Stimulated activated CD4-positive, alpha-beta T cell treated with anti-CD3 and anti-CD28 coated beads, Interleukin-1b, Interleukin-23, amount 100 ng/mL, for 24 hours (primary cell): ENCODE measurements around the gene MICAL2.

ENCODE experiments used
- DNase-seq, 4 experiments: peaks; one replicate each; pipeline ENCODE4 v3.0.0-alpha.2; 2020; ENCODE audit warnings: low read depth in 4 of 4, low spot score in 1 of 4

Gene MICAL2

DNA sequence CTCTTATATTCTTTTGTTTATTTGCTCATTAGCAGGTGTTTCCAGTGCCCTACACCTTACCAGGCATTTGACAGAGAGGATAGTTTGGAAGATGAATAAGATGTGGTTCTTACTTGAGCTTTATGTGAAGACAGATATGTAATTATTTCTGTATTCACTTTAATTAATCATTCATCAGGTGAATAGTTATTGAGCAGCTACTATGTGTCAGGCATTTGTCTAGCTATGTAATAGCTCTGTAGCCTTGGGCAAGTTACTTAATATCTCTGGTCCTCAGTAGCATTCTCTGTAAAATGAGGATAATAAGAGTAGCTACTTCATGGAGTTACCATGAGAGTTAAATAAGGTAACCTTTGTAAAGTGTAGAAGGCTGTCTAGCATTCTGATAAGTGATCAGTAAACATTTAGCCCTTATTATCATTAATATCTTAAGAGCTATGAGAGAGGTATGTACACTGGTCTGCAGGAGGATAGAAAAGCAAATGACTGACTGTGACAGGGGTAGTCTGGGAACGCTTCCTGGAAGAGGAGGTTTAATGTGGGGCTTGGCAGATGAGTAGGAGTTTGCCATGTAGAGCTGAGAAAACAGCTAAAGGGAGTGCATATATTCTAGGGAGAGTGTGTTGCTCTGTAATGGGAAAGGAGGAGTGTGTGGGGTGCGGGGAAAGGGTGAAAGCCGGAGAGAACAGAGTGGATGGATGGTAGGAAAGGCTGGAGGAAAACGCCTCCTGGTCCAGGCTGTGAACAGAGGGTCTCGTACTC is 56.1 kb downstream of the MICAL2 start:
- DNase-seq, result no peak

DNA sequence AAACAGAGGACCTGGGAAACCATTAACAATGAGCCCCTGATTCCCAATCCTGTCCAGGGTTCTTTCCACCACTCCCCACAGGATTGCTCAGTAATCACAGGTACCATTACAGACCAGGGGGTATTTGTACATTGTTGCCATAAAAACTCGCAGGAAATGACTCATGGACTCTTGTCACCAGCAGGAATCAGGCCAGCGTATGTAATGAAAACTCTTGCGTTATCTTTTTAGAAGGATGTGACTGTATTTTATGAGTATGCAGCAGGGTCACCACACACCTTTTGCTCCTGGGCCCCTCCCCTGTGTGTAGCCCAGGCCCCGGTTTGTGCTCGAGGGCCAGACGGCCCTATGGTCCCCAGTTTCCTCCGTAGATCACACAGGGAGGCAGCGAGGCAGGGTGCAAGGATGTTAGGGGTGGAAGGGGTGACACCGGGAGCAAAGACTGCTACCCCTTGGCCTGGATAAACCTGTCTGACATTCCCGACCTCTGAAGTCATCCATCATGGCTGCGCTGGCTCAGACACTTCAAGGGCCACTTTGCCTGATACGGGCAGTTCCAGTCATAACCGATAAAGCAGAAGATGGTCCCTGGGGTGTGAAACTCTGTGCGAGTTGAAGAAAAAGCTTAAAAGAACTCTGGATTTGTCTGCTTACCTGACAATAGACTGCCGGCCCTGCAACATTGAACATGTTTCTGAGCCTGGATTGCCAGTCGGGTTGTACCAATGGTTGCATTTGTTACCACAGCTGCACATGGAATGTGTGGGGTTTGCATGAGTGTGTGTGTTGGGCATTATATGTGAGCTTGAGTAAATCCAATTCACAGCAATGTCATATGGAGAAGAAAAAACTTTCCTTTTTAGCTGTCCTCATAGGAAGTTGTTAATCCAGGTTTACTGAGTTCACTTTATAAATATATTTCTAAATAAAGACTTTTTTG is 56.9 kb downstream of the MICAL2 start:
- no peak for DNase-seq

DNA sequence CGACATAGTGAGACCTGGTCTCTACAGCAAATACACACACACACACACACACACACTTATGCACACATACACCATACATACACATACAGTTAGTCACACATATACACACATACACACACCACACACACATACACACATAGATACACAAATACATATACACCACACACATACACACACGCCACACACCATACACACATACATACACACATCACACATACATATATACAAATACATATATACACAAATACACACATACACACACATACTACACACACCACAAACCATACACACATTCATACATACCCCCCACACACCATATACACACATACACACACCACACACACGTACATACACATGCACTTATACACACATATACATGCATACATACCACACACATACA is 57.7 kb downstream of the MICAL2 start:
- DNase-seq, result no peak

DNA sequence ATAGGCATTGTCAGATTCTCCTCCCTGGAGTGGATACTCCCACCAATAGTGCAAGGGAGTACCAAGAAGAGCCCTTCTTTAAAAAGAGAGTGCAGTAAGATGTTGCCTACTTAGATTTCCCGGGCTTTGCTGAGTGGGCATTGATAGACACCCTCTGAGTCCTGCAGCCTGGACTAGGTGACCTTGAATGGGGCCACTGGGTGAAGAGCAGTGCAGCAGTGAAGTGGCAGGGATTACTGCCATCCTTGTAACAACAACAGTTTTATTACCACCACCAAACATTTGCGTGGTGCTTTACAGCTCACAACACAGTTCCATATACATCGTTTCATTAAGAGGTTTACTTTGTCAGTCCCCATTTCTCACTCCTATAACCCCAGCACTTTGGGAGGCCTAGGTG is 59.4 kb downstream of the MICAL2 start:
- DNase-seq, result no peak

DNA sequence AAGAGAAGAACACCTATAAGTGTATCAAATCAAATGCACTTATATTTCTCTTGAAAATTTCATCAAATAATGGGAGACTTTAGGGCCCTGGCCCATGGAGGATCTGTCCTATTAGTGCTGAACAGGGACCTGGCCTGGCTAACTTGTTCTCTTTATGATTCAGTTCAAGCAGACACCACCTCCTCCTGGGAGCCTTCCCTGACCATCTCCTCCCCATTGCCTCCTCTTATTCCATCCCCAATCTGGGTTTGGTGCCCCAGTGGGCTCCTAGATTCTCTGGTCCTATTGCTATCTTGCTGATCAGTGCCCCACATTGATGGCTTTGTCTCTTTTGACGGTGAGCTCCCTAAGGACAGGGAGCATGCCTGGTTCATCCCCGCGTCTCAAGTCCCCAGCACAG is 60.1 kb downstream of the MICAL2 start:
- no peak for DNase-seq

DNA sequence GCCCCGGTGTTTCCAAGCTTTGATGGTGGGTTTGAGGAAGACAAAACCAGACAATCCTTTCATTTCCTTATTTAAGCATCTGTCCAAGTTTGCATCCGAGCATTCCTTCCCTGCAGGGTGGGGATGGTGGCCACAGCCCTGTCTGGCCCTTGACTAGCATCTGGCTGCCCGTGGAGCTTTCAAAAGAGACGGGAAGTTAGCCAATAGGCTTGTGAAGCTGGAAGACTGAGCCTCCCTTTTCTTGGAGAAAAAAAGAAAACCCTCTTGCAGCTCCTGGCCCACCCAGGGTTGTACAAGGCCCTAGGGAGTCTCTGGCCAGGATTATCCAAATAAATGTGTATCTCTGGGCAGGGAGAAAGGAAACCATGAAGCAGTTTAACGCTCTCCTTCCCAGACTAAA is 60.6 kb downstream of the MICAL2 start:
- no peak for DNase-seq

DNA sequence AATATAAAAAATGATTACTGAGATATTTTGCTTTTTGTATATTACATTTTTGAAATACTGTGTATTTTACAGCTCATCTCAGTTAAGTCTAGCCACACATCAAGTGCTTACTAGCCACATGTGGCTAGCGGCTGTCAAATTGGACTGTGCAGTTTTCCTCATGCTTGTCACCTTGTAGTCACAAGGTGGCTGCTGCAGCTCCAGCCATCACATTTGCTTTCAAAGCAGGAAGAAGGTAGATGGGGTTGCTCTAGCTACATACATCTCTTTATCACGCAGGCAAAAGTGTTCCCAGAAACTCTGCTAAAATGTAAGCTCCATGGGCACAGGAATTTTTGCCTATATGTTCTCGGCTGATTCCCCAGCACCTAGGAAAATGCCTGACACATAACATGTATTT is 61.5 kb downstream of the MICAL2 start:
- no peak for DNase-seq

- no peak for DNase-seq
Measured at GRCh38 chr11:12172493-12173013, 62.2 kb downstream of the MICAL2 start.

- no peak for DNase-seq
Measured at GRCh38 chr11:12173111-12173510, 62.7 kb downstream of the MICAL2 start.

- no peak for DNase-seq
Measured at GRCh38 chr11:12174128-12174476, 63.7 kb downstream of the MICAL2 start.

DNA sequence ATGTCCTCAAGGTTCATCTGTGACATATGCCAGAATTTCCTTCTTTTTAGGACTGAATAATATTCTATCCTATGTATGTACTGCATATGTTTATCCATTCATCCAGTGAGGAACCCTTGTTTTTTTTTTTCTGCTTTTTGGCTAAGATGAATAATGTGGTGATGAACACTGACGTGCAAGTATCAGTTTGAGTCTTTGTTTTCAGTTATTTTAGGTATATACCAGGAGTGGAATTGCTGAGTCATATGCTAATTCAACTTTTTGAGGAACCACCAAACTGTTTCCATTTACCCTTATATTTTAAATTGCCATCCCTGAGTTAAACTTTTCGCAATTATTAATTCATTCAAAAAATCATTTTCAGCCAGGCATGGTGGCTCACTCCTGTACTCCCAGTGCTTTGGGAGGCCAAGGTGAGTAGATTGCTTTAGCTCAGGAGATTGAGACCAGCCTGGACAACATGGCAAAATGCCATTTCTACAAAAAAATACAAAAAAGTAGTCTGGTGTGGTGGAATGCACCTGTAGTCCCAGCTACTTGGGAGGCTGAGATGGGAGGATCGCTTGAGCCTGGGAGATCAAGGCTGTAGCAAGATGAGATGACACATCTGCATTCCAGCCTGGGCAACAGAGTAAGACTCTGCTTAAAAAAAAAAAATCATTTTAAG is 64.2 kb downstream of the MICAL2 start:
- no peak for DNase-seq

DNA sequence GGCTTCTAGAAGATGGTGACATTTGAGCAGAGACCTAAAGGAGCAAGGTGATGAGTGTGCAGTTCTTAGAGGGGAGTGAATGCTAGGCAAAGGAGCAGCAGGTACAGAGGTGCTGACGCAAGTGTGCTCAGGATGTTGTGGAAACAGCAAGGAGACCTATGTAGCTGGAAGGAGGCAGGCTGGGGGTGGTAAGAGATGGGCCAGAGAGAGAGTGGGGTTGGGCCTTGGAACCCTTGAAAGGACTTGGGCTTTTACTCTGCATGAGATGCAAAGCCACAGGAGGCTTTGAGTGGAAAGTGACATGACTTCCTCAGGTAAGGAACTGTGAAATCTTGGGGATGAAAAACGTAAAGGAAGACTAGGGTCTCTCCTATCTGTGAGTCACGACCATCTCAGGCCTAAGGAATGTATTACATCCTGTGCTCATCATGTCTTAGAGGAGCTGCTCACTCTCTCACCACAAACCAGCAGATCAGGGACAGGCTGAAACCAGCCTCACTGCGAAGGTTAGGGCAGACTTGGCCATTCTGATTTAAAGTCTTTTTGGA is 65.4 kb downstream of the MICAL2 start:
- DNase-seq, result no peak

DNA sequence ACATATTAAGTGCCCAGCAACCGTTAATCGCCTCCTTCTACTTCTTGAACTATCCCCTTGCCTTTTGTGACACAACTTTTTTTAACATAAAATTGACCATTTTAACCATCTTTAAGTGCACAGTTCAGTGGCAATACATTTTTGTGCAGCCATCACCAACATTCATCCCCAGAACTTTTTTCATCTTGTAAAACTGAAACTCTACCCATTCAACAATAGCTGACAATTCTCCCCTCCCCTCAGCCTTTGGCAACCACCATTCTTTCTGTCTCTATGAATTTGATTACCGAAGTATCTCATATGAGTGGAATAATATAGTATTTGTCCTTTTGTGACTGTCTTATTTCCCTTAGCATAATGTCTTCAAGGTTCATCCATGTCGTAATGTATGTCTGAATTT is 66.0 kb downstream of the MICAL2 start:
- no peak for DNase-seq

GRCh38 chr11:12177739-12178338 is 67.4 kb downstream of the MICAL2 start:
- DNase-seq, result no peak

DNA sequence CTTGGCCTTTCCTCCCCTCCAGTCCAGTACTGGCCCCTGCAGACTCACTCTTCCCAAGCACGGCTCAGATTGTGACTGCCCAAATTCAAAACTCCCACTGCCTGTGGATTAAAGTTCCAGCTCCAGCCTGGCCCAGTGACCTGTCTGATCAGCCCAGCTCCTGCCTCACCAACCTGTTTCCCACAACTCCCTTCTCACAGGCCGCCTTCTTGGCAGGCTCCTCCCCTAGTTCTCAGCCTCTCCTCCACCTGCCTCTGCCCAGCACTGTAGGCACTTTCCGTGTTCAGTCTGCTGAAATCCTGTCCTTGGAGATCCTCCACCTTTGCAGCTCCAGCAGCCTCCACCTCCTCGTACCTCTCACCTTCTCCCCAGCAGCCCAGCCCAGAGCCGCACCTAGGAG is 68.6 kb downstream of the MICAL2 start:
- no peak for DNase-seq

GRCh38 chr11:12179531-12179930 is 69.1 kb downstream of the MICAL2 start:
- no peak for DNase-seq

- no peak for DNase-seq
Measured at GRCh38 chr11:12180257-12181205, 70.1 kb downstream of the MICAL2 start.

DNA sequence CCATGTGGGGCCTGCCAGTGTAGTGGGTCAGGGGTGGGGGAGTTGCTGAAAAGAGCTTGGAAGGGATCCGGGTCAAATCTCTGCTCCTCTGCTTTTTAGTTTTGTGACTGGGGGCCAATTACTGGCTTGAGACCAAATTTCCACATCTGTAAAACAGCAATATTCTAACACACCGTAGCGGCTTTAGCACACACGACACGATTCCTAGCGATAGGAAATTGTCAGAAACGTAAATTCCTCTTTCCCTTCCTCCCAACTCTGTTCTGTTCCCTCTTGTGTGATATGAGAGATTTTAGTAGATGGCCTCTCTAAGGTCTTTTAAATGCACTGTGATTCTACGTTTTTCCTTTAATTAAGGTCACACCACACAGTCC is 71.9 kb downstream of the MICAL2 start:
- DNase-seq, result no peak

DNA sequence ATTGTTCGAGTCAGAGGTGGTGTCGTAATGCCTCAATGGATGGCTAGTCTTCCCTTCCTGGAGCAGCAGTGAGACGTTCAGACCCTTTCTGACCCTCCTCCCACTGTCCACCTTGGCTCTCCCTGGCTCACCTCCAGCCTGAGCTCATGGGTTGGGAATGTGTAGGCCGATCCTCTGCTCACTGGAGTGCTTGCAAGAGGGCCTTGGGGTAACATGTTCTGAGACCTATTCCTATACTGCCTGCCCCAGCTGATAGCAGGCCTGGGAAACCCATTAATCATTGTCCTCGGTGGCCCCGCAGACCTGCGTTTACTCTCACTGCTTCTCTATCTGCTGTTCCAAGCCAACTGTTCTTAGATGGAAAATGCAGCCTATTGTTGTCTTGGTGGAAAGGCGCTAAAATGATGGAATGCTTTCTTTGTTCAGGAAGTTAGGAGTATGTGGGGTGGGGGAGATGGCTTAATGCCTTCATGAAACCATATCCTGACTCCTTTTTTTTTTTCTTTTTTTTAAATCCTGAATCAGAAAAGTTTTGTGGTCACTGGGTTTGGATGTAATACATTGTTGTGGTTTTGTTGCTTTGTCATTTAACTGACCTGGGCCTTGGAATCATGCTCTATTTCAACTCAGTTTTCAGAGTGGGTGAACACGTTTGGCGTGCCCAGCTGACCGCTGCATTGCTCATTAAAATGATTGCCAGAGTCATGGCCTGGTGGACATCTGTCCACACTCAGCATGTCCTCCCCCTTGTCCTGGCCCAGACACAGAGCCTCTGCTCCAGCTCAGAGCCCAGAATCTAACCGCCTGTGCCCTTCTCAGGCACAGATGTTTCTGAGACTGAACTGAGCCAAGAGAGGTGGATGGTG is 72.5 kb downstream of the MICAL2 start:
- no peak for DNase-seq
